NCI-H774 (cell line): ENCODE data around the gene CNDP2.

Experiments used
- DNase-seq: peaks from one replicate; lab custom pipeline; 2025; lab: John Stamatoyannopoulos, UW

Gene CNDP2

DNA sequence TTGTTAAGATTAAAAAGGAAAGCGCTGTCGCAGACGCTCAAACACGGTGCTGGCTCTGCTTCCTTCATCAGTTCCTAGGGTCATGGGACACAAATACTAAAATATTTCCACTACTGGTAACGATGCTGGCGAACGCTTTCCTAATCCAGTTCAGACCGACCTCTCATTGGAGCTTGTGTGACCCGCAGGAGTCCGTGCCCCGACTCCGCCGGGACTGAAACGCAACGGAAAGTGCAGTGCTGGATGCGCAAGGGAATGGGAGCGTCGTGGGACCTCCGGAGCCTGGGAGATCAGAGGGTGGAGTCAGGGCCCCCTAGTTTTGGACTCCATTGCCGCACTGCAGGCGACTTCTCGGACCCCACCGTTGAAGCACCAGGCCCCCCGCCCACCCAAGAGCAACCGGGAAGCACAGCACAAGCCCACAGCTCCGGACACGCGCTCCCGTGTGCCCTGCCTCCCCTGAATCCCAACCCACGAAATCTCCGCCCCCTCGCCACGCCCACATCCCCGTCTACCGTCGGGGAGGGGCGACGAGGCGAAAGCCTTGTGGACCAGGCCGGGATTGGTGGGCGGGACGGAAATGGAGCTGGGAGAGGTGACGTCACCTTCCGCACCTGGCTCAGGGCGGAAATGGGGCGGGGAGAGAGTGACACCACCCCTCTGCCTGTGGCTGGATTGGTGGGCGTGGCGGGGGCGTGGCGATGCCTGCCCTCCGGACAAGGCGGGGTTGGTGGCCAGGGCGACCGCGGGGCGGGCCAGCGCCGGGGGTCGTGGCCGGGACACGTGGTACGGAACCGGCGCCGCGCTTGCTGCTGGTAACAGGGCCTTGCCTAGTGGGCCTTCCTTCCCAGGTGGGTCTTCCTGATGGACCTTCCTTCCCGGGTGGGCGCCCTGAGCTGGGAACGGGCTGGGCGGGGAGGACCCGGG lies at the start of gene CNDP2:
CNDP2 (plus strand) TSS at position 783 of the 927 bp plus-strand sequence. CDS start 3,611 bp downstream, outside the sequence.
- DNase-seq, result peak; percentile 98

DNA sequence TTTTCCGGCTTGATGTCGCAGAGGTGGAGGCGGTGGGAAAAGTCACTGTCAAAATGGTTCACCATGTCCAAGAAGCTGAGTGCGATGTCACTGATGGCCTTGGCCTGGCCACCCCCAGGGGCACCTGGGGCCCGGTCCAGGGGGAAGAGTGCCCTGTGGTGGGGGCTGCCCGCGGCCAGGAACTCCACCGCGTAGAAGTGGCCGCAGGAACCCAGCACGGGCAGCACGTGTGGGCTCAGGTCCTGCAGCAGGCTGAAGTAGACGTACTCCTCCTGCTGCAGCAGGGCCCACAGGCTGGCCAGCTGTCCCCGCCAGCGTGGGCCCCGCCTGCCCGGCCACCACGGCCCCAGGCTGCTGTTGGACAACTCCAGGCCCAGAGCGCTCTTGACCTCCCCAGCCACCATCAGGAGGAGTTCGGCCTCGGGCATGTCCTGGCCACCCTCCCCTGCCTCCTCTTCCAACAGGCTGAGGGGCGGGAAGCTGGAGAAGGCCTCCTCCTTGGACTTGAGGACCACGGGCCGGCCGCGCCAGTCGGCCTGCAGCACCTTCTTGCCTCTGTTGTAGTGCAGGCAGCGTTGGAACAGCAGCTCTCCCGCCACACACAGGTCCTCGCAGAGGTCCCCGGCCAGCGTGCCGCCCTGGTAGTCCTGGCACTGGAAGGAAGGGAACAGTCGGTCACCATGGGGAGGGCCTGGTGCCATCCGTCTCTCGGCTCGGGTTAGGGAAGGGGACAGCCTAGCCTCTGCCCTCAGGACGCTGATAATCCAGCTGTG lies 49.3 kb upstream of the CNDP2 start:
- no peak for DNase-seq

DNA sequence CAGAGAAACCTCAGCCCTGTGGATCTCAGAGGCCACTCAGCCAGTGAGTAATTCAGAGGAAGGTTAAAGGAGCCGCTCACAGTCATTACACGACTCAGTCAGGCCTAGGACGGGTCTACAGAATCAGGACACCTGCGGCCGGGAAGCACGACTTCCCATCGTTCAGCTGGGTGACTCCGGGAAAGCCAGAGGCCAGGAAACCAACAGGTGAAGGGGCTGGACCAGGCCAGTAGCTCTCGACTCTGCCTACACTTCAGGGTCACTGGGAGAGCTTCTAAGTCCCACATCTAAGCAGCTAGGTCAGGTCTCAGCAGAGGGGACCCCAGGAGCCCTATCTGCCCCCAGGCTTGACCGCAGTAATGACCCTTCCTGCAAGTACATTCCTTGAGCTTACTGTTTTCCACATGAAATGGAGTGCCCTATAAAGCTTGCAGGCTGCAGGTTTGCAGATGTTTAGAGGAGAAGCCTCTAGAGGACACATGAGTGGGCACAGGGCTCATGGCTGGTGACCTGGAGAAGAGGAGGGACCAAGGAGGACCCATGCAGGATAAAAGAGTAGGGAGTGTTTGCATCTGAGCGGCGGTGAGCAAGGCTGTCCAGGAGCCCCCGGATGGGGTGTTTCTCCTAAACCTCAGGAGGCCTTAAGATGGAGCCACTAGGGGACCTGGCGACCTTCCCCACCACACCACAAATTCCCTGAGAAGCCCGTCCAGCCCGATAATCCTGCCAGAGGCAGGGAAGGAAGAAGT lies 48.6 kb upstream of the CNDP2 start:
- DNase-seq, result no peak

DNA sequence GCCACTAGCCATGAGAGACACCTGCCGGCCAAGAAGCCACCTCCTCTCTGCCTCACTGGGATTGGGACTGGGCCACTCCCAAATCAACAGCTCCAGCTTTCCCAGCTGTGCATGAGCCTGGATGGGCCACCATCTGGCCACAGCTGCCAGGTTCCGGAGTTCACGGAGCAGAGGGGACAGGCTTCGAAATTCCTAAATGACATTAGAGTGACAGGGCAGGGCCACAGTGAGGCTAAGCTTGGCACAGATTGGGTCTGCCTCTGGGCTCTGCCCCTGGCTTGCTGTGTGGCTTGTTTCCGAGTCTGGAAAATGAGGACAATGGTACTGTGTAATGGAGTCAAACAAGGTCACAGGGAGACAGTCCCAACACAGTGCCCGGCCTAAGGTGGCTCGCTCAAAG lies 45.5 kb upstream of the CNDP2 start:
- no peak for DNase-seq

DNA sequence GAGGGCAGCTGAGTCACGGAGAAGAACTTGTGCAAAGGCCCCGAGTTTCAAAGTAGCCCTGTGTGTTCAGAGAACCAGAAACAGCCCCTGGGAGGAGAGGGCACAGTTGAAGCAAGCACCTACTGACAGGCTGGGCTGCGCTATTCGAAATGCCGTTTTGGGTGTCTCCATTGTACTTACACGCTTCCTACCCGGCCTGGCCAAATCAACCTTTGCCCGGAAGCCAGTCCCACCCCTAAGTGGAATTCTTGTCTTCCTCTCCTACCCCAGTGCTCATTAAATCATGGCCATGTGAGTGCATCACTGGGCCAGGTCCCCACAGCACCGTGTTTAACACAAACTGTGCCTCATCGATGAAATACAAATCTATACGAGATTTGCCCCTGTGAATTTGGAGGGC lies 45.0 kb upstream of the CNDP2 start:
- DNase-seq, result no peak

DNA sequence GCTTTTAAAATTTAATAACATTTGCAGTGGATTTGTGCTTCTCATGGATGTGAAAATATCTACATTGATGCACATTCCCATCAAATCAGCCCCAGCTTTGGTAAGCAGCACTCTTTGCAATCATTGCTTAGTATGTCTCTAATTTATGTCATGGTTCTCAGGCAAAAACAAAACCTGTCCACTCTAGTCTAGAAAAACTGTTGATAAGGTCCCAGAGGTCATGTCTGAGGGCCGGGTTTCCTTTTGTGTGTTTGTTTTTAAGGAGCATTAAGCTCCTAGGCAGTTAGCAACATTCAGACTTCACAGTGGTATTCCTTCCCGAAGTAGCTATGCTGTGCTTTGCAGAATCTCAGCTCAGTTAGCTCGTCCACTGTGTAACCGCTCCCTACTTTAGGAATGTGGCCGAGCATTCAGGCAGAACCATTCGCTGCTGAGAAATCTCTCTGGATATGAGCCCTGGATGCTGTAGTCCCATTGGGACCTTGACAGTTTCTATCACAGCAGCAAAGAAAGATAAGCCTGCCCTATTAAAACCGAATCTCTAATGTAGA lies 43.1 kb upstream of the CNDP2 start:
- DNase-seq, result no peak

DNA sequence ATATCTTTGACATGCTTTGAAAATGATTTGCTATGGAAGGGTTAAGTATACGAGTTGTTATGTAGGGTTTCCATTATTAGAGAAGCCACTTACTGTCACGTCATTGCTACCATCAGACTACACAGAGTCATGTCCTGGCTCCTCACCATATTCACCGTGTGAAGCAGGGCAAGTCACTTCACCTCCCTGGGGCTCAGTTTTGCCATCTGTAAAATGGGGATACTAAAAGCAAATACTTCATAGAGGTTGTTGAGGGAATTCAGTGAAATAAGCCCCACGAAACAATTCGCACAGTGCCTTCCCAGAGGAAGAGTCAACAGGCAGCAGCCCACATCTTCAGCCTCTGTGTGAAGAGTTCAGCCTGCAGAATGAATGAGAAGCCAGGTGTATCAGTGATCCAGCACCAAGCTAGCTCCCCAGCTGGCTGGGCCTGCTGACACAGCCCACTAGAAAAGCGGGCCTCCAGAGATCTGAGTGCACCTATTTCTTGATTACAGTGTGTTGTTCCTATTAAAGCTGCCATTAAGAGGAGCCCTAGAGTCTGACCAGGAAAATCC lies 42.4 kb upstream of the CNDP2 start:
- no peak for DNase-seq

DNA sequence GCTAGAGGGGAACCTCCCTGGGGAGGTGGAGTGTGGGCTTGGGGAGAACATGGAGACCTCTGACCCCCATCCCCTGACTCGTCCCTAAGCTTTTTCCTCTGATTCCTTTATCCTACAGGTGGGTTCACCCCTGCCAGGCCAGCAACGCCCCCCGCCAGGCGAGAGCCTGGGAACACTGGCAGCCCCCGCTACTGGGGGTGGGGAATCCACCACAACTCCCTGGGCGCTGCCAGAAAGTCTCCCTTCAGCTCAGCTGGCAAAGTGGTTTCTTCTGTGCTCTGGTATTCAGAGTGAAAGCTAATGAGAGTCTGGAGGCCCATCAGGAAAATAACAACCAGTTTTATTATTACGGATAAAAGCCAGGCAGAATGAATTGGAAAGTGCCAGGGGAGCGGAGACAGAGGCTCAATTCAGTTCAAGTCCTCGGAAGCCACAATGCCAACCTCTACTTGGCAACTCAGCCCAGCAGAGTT lies 41.8 kb upstream of the CNDP2 start:
- DNase-seq, result no peak

DNA sequence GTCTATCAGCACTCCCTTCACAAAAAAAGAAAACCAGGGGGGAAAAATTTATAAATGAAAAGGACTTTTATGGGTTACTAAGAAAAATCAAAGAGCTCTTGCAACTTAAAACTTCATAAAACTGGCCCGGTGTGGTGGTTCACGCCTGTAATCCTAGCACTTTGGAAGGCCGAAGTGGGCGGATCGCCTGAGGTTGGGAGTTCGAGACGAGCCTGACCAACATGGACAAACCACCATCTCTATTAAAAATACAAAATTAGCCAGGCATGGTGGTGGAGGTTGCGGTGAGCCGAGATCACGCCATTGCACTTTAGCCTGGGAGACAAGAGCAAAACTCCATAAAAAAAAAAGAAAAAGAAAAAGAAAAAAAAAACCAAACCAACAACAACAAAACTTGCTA lies 40.8 kb upstream of the CNDP2 start:
- DNase-seq, result no peak

DNA sequence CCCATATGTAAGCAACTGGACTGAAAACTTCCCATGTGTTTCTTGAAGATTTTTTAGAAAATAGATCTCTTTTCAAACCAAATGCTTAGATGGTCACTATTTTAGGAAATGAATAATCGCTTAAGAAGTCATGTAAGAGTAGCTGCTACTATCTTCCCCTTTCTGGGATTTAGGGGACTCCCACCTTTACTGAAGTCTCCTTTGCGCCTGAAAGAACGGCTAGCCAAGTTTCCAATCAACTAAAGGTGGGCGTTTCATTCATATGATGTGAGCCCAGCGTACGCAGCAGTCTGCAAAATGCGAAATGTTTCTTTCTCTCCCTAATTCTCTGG lies 40.2 kb upstream of the CNDP2 start:
- DNase-seq, result no peak

DNA sequence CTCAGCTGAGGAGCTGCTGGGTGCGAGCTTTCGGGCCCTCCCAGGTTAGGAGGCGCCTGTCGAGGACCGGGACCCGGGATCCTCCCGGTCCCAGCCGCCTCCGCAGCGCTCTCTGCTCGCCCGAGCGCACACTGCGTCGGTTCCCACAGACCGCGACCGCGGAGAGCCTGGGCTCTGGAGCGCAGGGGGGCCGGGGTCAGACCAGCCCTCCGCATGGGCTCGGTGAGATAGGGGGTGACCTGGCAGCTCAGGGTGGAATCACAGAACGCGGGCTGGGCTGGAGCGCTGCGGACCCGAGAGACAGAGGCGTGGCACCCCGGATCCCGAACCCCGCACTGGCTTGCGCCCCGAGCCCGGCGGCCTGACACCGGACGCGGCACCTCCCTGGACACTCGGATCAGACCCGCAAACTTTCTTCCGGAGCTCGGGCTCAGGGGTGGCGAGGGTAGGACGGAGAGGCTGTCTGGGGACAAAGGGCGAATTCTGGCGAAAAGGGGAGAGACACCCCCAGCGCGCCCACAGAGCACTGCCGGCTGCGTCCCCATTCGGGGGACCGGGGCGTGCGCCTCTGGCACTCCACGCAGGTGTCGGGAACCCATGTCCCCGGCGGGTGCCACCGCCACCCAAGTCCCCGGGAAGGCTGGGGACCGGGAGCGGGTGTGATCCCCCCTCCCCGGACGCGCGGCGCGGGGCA lies 39.7 kb upstream of the CNDP2 start:
- no peak for DNase-seq

DNA sequence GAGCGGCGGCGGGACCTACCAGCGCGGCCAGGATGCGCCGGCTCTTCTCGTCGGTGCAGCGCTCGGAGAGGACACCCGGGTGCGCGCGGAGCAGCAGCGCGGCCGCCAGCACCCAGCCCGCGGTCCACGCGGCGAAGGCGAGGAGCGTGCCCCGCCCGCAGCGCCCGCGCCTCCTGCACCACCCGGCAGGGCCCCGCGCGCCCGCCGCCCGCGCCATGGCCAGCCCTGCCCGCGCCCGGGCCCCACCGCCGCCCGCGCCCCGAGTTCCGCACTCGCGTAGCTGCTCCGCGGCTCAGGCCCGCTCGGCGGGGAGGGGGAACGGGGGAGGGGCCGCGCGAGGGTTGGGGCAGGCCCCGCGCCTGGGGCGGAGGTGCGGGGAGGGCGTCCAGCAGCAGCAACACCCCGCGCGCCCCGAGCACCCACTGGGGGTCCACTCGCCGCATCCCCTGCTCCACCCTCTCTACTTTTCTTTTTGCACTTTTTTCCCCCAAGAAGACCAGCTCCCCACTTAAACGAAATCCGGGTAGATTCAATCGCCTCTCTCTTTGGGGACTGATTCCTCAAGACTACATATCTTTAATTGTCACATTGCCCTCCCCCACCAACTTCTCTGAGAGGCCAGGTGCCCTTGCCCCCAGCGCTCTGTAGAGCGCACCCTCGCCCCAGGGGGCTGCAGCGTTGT lies 39.0 kb upstream of the CNDP2 start, which contains the start of gene DIPK1C:
DIPK1C (minus strand) TSS at position 266 of the 682 bp plus-strand sequence; CDS start at position 217, 49 bp downstream.
- no peak for DNase-seq

DNA sequence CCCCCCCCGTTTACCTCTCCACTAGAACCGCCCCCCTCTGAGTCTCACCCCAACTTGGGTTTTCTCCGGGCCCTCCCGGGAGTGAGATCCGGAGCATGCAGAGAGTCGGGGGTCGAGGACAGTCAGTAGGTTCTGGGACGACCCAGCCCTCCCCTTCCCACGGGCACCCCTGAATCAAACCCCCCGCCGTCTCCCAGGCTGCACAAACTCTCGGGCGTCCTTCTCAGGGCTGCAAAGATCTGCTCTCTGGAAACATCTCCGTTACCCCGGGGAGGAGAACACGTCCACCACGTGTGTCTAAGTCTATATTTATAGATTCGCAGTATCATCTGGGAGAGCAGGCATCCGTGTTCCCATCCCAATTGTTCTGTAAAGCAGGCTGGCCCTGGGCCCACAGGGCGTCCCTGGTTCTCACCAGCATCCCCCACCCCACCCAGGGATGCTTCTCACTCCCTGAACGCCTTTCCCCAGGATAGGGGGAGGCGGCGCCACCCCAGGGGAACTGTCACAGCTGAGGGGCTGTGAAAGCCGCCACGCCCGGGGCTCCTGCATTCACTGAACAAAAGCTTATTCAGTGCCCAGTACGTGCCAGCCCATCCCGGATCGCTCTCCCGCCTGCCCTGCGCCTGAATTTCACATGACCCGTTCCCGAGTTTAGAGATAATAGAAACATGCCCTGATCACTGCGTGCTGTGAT lies 38.3 kb upstream of the CNDP2 start:
- no peak for DNase-seq

DNA sequence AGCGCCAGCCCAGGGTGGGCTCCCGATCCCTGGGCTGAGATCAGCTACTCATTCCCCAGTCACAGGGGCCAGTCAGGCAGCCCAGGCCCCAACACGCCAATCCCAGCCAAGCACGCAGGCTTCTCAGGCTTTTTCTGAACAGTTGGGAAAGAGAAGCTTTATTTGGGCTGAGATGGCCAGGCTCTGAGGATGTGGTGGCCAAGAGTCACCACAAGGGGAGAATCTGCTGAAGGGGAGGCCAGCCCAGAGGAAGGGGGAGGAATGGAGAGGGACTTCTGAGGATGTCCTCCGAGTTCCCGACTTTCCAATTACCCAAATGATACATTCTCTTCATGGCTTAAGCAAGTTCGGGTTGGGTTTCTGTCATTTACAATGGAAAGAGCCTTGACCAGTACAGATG lies 36.3 kb upstream of the CNDP2 start:
- DNase-seq, result no peak

DNA sequence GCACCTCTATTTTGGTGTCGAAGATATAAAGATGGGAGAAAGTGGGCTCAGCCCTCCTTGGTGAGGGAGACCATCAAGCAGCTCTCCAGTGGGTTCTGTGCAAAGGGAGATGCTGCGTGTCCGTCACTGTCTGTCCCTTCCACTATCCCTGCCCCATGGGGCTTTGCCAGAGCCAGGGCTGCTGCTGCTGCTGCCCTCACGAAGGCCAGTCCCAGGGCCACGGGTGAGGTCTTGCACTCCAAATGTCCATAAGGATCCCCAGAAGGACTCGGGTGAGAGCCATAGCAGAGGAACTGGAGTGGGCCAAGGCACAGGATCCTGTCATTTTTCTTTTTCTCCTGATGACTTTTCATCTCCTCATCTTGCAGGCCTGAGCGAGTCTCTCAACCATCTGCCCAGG lies 35.3 kb upstream of the CNDP2 start:
- DNase-seq, result no peak

DNA sequence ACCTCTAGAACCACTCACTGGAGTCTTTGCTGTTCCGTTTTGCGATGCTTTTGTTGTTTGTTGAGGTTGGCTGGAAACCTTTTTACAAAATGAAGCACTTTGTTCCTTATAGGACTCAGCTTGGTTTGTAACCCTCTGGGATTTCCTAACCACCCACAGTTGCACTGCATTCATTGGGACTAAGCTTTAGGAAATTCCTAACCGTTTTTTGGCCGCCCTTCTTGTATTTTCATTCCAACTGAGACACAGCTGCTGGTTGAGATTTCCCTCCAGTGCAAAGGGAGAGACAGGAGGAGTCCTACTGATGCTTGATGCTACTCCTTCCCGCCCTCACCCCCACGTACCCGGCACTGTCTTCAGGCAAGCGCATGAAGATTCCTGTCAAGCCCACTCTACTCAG lies 32.9 kb upstream of the CNDP2 start:
- no peak for DNase-seq

DNA sequence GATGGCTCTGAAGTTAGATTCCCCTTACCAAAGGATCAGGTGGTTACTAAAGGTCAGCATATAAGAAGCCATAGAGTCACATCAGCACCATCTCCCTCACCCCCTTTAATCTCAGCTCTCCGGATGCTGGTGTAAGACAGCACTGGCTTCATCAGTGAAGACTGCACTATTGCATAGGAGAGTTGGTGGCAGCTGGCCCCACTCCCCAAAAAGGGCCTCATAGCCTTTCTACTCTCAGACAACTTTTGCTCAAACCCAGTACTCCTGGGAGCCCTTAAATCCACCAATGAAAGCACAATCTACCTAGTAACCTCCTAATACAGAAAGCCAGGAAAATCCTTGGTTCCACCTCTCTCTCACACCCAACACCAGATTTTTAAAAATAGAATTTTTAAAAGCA lies 32.2 kb upstream of the CNDP2 start:
- DNase-seq, result no peak

DNA sequence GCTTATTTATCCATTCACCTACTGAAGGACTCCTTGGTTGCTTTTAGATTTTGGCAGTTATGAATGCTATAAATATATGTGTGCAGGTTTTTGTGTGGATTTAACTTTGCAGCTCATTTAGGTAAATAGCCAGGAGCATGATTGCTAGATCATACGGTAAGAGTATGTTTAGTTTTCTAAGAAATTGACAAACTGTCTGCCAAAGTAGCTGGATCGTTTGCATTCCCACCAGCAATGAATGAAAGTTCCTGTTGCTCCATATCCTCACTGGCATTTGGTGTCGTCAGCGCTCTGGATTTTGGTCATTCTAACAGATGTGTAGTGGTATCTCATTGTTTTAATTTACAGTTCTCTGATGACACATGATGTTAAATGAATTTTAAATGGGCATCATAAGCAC lies 30.4 kb upstream of the CNDP2 start:
- no peak for DNase-seq

DNA sequence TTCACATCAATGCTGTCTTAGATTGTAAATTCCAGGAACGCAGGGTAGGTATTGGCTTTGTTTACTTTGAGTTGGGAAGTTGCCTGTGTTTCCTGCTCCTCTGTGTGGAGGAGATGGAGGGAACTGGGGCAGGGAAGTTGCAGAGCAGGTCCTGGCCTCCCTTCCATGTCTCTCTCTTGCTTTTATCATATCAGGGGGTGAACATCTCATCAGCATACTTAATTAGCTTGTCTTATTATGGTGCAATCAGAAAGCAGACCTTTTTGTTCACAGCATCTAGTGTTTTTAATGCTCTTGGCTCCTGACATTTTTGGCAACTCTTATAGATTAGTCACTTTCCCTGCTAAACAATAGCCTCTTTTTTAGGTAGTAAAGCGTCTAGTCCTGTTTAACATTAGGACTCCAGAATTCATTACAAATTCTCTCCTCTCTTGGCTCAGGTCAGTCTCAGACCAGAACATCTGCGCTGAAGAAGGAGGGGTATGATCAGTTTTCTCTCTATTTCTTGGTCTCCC lies 27.6 kb upstream of the CNDP2 start:
- DNase-seq, result no peak

DNA sequence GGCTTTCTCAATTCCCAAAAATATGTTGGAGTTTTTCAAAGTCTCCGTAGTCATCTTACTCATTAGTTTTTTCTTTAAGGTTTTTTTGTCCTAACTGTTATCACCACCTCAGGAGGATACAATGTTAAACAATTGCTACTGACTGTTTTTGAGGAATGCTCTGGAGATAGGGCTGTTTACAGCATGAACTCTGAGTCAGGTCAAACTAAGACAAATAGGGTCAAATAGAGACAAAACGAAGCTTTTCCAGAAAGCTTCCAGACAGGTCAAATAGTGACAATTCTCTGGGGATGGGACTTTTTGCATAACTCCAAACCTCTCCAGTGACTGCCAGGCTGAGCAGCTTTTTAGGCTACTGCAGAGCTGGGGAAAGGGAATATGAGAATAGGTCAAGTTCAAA lies 23.9 kb upstream of the CNDP2 start:
- DNase-seq, result no peak
